HT1080 (cell line): ENCODE data around the gene LDHAL6B. TPM values are rescaled to one million over a fixed set of nuclear protein-coding genes. Genes with fewer than 3 reads are reported as not detected.
"Not testable (repeated sequence)": the region's sequence is repeated elsewhere in the genome, so short reads cannot be mapped to it uniquely, and the experiment has no call there.

Experiments used
- DNase-seq: peaks from one replicate; pipeline ENCODE4 v3.0.0-alpha.2; 2015; ENCODE audit warnings: low read depth
- polyA plus RNA-seq, 2 experiments: library from polyadenylated mRNA; depleted of rRNA; stranded (reverse); fragments of >200 nt; gene quantifications; 2 replicates each; pipeline ENCODE4 v1.2.3, GENCODE V29; 2015
- total RNA-seq: library from RNA; depleted of rRNA; stranded (reverse); fragments of >200 nt; shearing (Covaris generic); gene quantifications from 2 replicates; pipeline ENCODE4 v1.2.3, GENCODE V29; 2014; rRNA removed

The LDHAL6B gene
- not detected in 2 replicates for total RNA-seq
- polyA plus RNA-seq (2015; cell fraction: cytosol; rRNA removed): not detected in 2 replicates
- polyA plus RNA-seq (2015; cell fraction: nucleus; rRNA removed): not detected in 2 replicates

DNA sequence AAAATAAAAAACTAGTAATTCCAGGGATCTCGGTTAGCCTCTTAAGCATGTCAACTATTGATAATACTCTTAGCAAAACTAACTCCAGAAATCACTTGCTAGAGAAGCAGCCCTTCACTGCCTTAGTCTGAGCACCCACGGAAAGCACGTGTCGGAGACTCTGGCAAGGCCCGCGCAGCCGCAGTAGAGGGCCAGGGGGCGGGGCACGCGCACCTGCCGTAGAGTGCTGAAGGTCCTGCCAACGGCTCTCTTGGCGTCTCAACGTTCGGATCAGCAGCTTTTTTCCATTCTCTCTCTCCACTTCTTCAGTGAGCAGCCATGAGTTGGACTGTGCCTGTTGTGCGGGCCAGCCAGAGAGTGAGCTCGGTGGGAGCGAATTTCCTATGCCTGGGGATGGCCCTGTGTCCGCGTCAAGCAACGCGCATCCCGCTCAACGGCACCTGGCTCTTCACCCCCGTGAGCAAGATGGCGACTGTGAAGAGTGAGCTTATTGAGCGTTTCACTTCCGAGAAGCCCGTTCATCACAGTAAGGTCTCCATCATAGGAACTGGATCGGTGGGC, at the start of gene LDHAL6B:
Gene LDHAL6B (plus strand): TSS at position 221 of the 561 bp plus-strand sequence. CDS start 98 bp downstream, at position 319.
- DNase-seq: no peak

DNA sequence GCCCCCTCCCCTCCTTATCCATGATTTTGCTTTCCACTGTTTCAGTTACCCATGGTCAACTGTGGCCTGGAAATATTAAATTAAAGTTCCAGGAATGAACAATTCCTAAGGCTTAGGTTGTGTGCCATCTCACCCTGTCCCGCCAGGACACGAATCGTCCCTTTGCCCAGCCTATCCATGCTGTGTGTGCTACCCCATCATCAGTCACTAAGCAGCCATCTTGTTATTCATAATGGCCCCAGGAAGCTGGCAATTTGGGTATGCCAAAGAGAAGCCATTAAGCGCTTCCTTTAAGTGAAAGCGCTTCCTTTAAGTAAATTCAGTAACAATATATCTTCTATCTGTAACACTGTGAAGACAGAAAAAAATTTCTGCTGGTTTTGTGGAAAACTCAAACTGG, 49.2 kb upstream of the LDHAL6B start:
- no peak for DNase-seq

DNA sequence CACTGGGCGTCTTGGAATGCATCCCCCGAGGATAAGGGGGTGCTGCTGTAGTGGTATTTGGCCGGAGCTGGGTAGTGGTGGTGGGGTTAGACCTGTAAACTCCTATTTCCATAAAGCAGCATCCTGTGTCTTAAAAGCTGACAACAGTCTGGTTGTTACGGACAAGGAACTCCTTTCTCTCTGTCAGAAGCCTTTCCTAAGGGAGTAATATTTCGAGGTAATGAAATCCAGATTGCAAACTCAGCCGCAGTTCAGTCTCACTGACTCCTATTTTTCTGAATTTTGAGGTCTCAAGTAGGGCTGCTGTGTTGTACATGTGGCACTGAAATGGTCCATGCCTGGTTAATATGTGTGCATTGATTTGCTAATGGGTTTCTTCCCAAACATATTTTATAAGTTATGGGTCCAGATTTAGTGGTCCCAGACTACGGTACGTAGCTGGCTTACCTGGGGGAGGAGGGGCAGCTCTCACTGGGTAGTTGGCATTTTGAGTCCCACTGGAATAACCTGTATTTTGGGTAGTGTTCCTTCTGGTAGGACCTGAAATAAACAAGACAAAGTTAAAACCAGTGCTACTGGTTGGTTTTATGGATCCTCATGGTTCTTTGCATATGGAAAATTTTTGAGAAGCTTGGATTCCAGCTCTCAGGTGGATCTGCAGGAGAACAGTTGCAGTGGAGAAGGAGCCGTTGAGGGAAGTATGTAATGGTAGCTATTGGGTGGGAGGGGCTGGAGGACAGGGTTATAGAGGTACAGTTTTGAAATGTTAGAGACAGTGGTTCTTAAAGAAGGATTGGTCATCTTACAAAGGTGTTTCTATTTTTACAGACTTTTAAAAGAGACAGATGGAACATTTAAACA, 48.6 kb upstream of the LDHAL6B start:
- DNase-seq: no peak

- DNase-seq: no peak
These were observed 48.0 kb upstream of the LDHAL6B start for GRCh38 chr15:59158701-59159034.

- no peak for DNase-seq
These were observed 47.4 kb upstream of the LDHAL6B start for GRCh38 chr15:59159210-59159609.

DNA sequence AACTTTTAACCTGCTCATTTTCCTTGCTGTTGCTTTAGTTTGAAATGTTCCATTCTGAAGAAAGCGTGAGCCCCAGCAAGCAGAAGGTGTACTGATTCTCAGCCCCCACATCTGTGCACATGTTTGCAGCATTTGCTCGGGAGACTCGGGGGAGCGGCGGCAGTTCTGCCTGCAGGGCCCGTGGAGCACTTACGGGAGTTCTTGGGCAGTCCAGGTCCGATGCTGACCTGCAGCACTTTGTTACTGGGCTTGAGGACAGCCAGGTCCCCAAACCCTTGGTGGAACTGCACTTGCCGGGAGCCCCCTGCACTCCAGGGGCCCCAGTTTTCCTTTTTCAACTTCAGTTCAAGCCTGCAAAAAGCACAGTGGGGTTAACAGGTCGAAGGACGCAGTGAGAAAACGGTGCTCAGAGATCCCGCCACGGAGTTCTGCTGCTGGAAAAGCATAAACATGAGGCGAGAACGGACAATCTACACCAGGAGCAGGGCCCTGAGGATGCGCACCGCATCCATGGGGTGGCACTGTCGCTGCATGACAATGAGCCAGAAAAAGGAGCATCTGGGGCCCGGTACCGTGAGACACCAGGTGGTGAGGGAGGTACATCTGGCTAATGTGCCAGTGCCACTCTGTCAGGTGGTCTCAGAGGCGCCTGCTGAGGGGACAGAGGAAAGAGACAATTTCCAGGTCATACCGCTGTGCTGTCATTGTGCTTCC, 45.6 kb upstream of the LDHAL6B start:
- DNase-seq: peak; percentile 37

- not testable (repeated sequence) for DNase-seq
These were observed 44.6 kb upstream of the LDHAL6B start for GRCh38 chr15:59162080-59162479.

- peak; percentile 52 for DNase-seq
These were observed 40.9 kb upstream of the LDHAL6B start for GRCh38 chr15:59165726-59166125.

- DNase-seq: no peak
These were observed 40.5 kb upstream of the LDHAL6B start for GRCh38 chr15:59166166-59166565.

- no peak for DNase-seq
These were observed 39.9 kb upstream of the LDHAL6B start for GRCh38 chr15:59166601-59167265.

GRCh38 chr15:59168536-59168935, 38.1 kb upstream of the LDHAL6B start:
- peak; percentile 83 for DNase-seq

DNA sequence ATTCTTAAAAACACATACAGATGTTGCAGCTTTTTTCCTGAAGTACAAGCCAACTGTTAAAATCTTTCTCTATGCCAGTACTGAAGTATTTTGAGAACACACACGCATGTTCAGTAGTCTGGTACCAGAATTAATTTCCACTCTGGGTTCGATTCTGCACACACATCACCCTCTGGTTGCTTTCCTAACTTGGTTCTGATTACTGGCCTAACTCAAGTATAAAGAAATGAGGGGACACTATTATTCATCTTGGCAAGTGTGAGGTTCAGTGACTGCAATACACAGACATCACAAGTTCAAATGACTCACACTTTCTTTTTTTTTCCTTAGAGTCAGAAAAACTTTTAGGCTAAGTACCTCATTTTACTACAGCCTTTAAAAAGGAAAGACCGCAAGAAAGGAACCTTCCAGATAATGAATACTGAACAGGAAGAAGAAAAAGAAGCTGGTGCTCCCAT, 37.4 kb upstream of the LDHAL6B start:
- peak; percentile 86 for DNase-seq

DNA sequence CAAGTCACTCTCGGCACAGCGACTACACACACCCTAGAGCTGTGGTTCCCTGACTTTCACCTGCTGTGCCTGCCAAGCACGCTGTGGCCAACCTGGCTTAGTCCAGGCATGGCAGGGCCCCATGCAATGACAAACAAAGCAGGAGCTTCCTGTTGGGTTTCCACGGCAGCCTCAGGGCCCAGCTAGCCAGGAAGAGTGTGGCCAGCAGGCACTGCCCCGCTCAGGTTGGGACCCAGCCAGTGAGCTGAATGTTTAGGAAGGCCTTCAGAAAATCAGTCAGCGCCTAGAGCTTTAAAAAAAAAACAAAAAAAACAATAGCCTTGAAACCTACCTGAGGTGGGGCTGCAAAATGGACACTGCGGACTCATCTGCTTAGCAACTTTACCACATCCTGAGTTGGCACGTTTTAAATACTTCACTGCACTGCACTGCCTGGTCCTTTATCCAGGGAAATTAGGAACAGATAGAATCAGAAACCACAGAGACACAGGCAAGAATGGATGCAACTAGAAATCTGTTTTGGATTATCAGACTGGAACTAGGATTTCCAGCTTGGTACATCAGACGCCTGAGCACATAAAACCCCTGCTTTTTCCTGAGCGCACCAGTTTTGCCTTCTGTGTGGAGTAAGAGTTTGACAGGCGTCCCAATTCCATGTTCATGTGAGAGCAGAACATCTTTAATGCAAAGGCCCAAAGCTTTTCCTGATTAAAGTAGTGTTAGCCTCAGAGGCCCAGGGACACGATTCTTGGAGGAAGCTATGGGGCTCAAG, 36.2 kb upstream of the LDHAL6B start:
- DNase-seq: peak; percentile 91

GRCh38 chr15:59171067-59171397, 35.6 kb upstream of the LDHAL6B start:
- no peak for DNase-seq

GRCh38 chr15:59172289-59172901, 34.2 kb upstream of the LDHAL6B start:
- no peak for DNase-seq

GRCh38 chr15:59173194-59173593, 33.4 kb upstream of the LDHAL6B start:
- no peak for DNase-seq

GRCh38 chr15:59174151-59174834, 32.4 kb upstream of the LDHAL6B start:
- peak; percentile 50 for DNase-seq

DNA sequence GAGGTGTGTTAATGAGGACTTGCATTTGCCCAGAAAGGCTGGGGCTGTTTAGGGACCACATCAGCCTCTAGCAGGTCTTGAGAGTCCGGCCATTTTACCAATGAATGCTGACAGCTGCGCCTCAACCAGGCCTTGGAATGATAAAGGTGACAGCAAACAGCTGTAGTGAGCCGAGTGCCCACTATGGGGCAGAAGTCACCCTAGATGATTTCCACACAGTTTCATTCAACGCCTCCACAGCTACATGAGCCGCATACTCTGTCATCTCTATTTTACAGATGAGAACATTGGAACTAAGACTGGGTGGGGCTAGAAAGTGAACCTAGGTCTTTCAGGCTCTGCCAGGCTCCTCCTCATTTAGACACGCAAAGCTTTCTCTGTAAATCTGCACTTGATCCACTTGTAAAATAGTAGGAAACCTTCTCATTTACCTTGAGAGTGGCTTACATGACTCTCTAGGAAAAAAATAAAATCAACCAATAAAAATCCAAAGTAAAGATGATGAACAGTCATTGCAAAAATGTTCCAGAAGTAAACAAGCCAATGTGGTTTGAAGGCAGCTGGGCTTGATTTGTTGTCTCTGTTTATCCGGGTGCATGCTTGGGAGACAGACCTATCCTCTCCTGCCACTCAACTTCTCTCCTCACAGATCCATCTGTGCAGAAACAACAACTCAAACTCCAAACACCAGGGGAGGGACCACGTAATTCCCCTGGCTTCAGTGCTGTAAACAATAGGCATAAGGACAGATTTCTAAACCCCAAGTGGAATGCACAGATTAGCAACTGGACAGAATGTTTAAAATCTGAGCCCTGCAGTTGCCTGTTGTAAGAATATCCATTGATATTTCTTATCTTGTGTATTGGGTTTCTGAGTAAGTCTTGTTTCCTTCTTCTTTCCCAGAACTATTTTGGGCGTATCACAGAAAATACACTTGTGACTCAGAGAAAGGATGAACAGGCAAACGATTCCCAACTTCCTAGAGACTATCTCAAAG, 31.5 kb upstream of the LDHAL6B start:
- peak; percentile 81 for DNase-seq
